ENCODE data around the gene GGT1.

GRCh38 chr22:24555165-24556039 lies 47.6 kb upstream of the GGT1 start, which contains the start of gene SNRPD3:
- peak in 3 of 4 experiments; percentile 35 to 47 (median 42) for TF ChIP-seq CTCF (IDR thresholded peaks at IDR 0.05)
- TF ChIP-seq POLR2A (IDR thresholded peaks at IDR 0.05) = peak; percentile 32 to 36
